Bone marrow (tissue), 2 donors: ENCODE data around the gene UIMC1.

Source experiments
- DNase-seq, 2 donors: peaks; one replicate each; lab custom pipeline; 2025; lab: John Stamatoyannopoulos, UW

Gene UIMC1

GRCh38 chr5:176870110-176870591 lies 136.4 kb downstream of the UIMC1 start:
- DNase-seq: no peak

- no peak for DNase-seq
Measured at GRCh38 chr5:176869501-176870109, 137.0 kb downstream of the UIMC1 start.

DNA sequence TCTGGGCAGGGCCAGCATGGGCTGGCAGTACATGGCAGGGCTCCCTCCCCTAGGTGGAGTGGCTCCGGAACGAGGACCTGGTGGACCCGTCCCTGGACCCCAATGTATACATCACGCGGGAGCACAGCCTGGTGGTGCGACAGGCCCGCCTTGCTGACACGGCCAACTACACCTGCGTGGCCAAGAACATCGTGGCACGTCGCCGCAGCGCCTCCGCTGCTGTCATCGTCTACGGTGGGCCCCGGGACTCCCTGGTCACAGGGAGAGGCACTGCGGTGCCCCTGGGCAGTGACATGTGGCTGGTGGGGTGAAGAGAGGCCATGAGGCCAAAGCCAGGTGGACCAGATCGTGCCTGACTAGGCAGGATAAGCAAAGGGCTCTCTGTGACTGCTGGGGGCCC lies 137.8 kb downstream of the UIMC1 start:
- DNase-seq: no peak

- no peak for DNase-seq
Measured at GRCh38 chr5:176868126-176868525, 138.5 kb downstream of the UIMC1 start.

GRCh38 chr5:176866707-176867310 lies 139.8 kb downstream of the UIMC1 start:
- no peak for DNase-seq

DNA sequence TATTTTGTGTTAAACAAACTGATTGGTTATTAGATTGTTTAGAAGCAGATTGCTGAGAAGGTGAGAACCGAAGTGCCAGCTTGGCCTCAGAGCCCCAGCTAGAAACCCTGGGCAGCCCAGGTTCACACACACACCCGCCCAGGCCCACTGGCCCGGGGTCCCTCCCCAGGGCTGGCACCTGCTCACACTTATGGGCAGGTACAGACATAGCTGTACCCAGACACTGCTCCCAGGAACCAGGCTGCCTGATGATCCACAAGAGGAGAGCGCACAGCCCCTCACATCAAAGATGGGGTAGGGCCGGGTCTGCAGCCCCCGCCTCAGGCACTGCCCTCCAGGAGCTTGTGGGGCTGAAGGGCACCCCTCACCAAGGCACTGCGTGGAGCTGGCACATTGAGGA lies 140.6 kb downstream of the UIMC1 start:
- no peak for DNase-seq

DNA sequence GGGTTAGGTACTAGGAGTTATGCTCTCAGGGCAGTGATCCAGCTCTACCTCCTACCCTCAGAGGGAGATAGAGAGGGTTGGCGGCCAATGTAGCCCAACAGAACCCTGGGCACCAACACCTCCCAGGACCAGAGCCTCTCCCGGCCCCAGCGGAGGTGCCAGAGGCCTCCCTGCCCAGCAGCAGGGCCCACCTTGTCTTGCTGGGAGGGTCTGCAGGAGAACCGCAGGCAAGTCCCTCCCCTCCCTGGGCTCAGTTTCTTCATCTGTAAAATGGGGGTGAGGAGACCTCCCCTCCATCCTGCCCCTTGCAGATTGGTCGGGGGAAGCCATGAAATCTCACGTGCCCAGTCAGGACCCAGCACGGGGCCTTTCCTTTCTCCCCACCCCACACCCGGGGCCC lies 141.8 kb downstream of the UIMC1 start:
- DNase-seq: no peak

DNA sequence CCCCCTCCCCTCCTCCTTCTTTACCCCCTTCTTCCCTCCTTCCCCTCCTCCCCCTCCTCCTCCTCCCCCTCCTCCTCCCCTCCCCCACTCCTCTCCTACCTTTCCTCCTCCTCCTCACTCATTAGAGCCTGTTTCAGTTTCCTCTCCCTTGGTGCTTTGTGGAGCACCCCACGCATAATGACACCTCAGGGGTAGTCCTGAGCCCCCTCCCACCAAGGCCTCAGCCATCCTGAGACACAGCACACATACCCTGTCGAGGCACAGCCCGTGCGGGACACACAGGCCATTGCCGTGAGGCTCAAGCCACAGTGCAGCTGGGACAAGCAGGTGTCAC lies 142.8 kb downstream of the UIMC1 start:
- no peak for DNase-seq

DNA sequence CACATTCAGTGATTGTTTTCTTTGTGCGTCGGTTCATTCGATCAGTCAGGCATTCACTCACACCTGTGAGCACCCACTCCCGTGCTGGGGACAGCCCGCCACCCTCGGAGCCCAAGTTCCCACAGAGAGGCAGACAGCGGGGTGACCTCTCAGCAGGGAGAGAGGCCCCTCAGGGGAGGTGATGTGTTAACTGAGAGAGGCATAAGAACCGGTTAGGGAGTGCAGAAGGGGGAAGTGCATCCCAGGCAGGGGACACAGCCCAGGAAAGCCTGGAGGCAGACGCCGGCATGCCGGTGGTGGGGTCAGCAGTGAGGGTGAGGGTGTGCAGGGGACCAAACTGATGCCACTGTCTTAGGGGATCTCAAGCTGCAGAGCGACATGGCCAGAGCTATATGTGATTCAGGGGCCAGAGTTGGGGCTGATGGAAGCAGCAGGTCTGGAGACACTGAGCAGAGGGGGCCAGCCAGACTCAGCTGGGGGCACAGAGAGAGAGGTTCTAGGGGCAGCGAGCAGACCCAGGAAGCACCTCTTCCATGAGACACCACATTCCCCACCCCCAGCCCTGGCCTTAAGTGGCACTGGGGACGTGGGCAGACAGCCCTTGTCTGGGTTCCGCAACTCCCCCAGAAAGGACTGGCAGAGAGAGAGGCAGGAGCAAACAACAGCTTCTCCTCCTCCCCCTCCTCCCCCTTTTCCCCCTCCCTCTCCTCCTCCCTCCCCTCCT lies 143.4 kb downstream of the UIMC1 start:
- no peak for DNase-seq

- DNase-seq: no peak
Measured at GRCh38 chr5:176862330-176862995, 144.1 kb downstream of the UIMC1 start.

DNA sequence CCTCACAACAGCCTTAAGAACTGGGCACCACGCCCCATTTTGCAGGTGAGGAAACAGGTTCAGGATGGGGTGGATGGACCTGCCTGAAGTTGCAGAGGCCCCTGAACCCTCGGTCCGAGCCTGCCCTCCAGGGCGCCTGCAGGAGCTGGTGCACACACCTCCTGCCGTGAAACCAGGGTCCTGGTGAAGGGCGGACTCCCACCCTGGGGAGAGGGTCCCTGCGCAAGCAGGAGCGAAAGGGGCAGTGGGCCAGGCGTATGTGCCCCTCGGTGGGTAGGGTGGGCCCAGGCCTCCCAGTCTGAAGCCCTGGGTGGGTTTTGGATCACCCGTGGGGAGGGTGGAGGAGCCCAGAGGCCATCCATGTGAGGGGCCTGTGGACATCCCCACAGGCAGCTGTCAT lies 145.3 kb downstream of the UIMC1 start:
- DNase-seq: no peak

DNA sequence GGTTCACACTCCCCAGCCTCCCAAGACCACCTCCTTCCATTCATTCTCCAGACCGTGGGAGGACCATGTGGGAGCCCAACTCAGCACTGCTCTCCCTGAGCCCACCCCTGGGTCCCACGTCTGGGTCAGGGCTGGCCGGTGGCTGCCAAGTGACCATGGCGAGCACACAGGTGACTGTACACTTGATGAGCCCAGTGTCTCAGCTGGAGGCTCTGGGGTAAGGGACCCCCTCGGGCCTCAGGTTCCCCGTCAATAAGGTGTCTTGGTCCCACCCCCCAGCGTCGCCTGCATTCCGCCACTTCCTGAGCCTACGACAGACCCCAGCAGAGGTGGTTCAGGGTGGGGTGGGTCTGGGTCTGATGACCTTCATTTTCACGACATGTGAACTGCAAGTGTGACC lies 146.2 kb downstream of the UIMC1 start:
- no peak for DNase-seq

GRCh38 chr5:176859916-176860315 lies 146.7 kb downstream of the UIMC1 start:
- DNase-seq: no peak

DNA sequence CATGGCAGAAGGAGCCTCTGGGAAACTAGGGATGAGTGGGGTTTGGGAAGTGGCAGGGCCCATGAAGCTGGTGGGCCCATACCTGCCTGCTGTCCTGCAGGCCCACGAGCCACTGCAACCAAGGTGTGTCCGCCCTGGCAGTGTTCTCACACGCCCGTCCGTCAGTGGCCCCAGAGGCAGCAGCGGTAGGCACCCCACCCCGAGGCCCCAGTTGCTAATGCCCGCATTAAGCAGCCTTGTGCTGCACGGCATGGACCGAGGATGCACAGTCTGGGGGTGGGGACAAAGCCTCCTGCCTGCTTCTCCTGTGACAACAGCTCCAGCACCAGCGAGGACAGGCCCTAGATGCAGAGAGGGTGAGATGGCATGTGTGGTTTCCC lies 148.7 kb downstream of the UIMC1 start:
- DNase-seq: no peak

DNA sequence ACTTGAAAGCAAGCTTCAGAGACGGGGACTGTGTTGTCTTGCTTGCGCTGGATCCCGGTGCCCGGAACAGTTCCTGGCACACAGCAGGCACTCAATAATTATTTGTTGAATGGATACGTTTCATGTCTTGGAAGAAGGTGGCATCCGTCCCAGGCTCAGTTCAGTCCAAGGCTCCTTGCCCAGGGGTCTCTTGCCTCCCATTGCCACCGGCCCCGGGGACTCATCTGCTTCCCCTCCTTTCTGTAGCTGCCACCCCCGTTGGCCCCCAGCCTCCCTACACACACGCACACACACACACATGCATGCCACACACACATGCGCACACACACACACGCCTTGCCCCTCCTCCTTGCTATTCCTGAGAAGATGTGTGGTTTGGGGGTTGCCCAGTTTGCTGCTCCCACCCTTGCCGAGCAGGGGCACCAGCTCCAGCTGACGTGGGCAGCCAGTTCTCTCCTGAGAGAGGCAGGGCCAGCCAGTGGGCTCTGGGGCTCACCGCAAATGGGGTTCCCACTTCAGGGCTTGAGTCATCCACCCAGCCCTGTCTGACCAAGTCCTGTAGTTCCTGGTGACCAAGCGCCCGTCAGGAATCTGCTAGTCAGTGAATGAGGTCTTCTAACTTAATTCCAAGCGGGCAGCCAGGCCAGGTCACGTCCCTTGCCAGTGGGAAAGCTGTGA lies 149.2 kb downstream of the UIMC1 start:
- DNase-seq: no peak

DNA sequence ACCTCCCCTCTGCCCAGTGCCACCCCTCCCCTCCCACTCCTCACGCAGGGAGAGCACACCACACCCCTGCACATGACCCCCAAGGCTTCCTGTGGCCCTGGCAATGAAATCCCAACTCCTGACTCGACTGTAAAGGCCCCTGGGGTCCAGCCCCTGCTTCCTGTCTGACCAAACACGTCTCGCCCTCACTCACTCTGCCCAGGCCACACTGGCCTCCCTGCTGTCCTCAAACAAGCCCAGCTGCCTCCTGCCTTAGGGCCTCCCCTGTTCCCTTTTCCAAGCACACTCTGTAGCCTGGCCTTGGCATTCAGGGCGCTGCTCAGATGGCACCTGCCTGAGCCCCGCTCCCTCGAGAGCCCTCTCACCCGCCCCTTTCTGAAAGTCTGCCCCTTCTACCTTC lies 149.8 kb downstream of the UIMC1 start:
- no peak for DNase-seq

DNA sequence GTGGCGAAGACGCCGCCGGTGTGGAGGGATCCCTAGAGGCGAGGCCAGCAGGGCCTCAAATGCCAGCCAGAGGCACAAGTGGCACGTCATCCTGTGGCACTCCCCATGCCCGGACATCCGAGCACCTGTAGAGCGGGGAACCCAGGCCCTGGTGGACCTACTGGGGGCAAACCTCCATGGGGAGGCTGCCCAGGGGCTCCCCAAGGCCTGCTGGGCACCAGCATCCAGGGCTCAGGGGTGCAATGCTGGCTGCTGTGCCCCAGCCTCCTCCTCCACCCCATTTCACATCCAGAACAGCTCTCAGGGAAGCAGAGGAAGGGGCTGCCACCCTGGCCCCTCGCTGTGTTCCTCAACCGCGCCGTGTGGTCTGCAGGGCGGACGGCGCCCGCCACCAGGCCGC lies 151.0 kb downstream of the UIMC1 start:
- DNase-seq: no peak
